Activated T-cell treated with anti-CD3 and anti-CD28 coated beads for 24 hours (primary cell): ENCODE results near the gene CPED1.
"Not testable (repeated sequence)": the region's sequence is repeated elsewhere in the genome, so short reads cannot be mapped to it uniquely, and the experiment has no call there.

Source experiments
- DNase-seq: peaks from one replicate; pipeline ENCODE4 v3.0.0-alpha.2; 2020; ENCODE audit warnings: low read depth

The CPED1 gene

GRCh38 chr7:121097577-121097976 lies 109.1 kb downstream of the CPED1 start:
- DNase-seq, result no peak

GRCh38 chr7:121099572-121099971 lies 111.1 kb downstream of the CPED1 start:
- DNase-seq, result no peak

GRCh38 chr7:121101083-121101482 lies 112.6 kb downstream of the CPED1 start:
- no peak for DNase-seq

GRCh38 chr7:121101621-121102020 lies 113.1 kb downstream of the CPED1 start:
- no peak for DNase-seq

GRCh38 chr7:121102619-121103018 lies 114.1 kb downstream of the CPED1 start:
- DNase-seq, result no peak

- no peak for DNase-seq
Observed at GRCh38 chr7:121103086-121103485, 114.6 kb downstream of the CPED1 start.

GRCh38 chr7:121103579-121103978 lies 115.1 kb downstream of the CPED1 start:
- DNase-seq, result no peak

- DNase-seq, result no peak
Observed at GRCh38 chr7:121105262-121105661, 116.8 kb downstream of the CPED1 start.

GRCh38 chr7:121107923-121108498 lies 119.5 kb downstream of the CPED1 start:
- no peak for DNase-seq

- no peak for DNase-seq
Observed at GRCh38 chr7:121109145-121109544, 120.6 kb downstream of the CPED1 start.

GRCh38 chr7:121113288-121113687 lies 124.8 kb downstream of the CPED1 start:
- no peak for DNase-seq

- no peak for DNase-seq
Observed at GRCh38 chr7:121116396-121116795, 127.9 kb downstream of the CPED1 start.

GRCh38 chr7:121119047-121119446 lies 130.5 kb downstream of the CPED1 start:
- no peak for DNase-seq

GRCh38 chr7:121123032-121123431 lies 134.5 kb downstream of the CPED1 start:
- no peak for DNase-seq

- DNase-seq, result not testable (repeated sequence)
Observed at GRCh38 chr7:121125454-121125853, 136.9 kb downstream of the CPED1 start.

- no peak for DNase-seq
Observed at GRCh38 chr7:121126201-121126600, 137.7 kb downstream of the CPED1 start.

GRCh38 chr7:121126801-121127534 lies 138.5 kb downstream of the CPED1 start:
- DNase-seq, result no peak

GRCh38 chr7:121132940-121133339 lies 144.4 kb downstream of the CPED1 start:
- DNase-seq, result no peak

GRCh38 chr7:121133444-121133843 lies 144.9 kb downstream of the CPED1 start:
- no peak for DNase-seq

- DNase-seq, result no peak
Observed at GRCh38 chr7:121137580-121137979, 149.1 kb downstream of the CPED1 start.

GRCh38 chr7:121138262-121138933 lies 149.9 kb downstream of the CPED1 start:
- DNase-seq, result no peak

- no peak for DNase-seq
Observed at GRCh38 chr7:121139427-121139826, 150.9 kb downstream of the CPED1 start.

- DNase-seq, result no peak
Observed at GRCh38 chr7:121140790-121141189, 152.3 kb downstream of the CPED1 start.
